Nephron (organoid): ENCODE results near the gene KCTD18.

Source experiments
- H3K27ac Mint-ChIP-seq, 3 experiments: 2 replicates each; pipeline ENCODE4 v1.8.0; 2020; ENCODE audit warnings: mixed read lengths in 3 of 3, mild to moderate bottlenecking in 2 of 3, moderate library complexity in 1 of 3
- H3K27me3 Mint-ChIP-seq: 2 replicates; pipeline ENCODE4 v1.8.0; 2021; ENCODE audit warnings: low read depth, mild to moderate bottlenecking, moderate library complexity, mixed read lengths
- H3K36me3 Mint-ChIP-seq: 2 replicates; pipeline ENCODE4 v1.8.0; 2020; ENCODE audit warnings: low read depth, mixed read lengths
- H3K4me1 Mint-ChIP-seq: 2 replicates; pipeline ENCODE4 v1.8.0; 2020; ENCODE audit warnings: mixed read lengths
- H3K4me3 Mint-ChIP-seq, 3 experiments: 2 replicates each; pipeline ENCODE4 v1.8.0; 2020; ENCODE audit warnings: mild to moderate bottlenecking in 3 of 3, mixed read lengths in 3 of 3, moderate library complexity in 2 of 3
- H3K9me3 Mint-ChIP-seq: 2 replicates; pipeline ENCODE4 v1.8.0; 2020; ENCODE audit warnings: mixed read lengths
- TF ChIP-seq, protein P1 (sequence below), 3 experiments: fragments of 200-600 bp; sonication (generic); IDR thresholded peaks; one replicate each; pipeline ENCODE4 v1.5.0; 2021; ENCODE audit warnings: antibody characterized with exemption in 3 of 3; ENCODE audit not compliant: unreplicated experiment in 3 of 3

KCTD18 gene

DNA sequence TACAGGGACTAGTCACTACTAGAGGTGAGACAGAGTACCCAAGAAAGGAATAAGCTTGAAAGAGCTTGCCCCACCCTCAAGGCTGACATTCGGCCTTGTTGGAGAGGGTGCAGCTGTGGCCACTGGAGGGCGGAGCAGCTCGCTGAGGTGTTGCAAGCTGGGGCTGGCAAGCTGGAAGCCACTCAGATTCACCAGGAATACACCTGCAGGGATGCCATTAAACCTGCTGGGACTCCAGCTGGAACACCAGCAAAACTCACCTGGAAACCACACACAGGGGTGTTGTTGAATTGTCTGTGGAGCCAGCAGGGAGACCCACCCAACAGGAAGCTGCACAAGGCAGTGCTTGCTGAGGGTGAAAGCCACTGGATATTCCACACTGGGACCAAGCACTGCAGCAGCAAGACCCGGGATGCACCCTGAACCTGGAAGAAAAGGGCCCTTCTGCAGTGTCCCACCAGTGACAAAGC, 26.1 kb downstream of the KCTD18 start:
- H3K27ac Mint-ChIP-seq, result peak overlapping the region; percentile 26 to 35 (median 30)
- H3K4me3 Mint-ChIP-seq, result no peak overlapping the region
- TF ChIP-seq, protein P1, sequence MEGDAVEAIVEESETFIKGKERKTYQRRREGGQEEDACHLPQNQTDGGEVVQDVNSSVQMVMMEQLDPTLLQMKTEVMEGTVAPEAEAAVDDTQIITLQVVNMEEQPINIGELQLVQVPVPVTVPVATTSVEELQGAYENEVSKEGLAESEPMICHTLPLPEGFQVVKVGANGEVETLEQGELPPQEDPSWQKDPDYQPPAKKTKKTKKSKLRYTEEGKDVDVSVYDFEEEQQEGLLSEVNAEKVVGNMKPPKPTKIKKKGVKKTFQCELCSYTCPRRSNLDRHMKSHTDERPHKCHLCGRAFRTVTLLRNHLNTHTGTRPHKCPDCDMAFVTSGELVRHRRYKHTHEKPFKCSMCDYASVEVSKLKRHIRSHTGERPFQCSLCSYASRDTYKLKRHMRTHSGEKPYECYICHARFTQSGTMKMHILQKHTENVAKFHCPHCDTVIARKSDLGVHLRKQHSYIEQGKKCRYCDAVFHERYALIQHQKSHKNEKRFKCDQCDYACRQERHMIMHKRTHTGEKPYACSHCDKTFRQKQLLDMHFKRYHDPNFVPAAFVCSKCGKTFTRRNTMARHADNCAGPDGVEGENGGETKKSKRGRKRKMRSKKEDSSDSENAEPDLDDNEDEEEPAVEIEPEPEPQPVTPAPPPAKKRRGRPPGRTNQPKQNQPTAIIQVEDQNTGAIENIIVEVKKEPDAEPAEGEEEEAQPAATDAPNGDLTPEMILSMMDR (IDR thresholded peaks at IDR 0.05; ENCODE audit: unreplicated experiment in 3 of 3), result peak; percentile 41 to 49 (median 47)
- no peaks in the 10 kb centered on the region for H3K27me3 Mint-ChIP-seq
- H3K9me3 Mint-ChIP-seq, result no peaks in the 10 kb centered on the region
- peaks cover 34% of the 10 kb centered on the region for H3K4me1 Mint-ChIP-seq
- peaks cover 9% of the 10 kb centered on the region for H3K36me3 Mint-ChIP-seq

DNA sequence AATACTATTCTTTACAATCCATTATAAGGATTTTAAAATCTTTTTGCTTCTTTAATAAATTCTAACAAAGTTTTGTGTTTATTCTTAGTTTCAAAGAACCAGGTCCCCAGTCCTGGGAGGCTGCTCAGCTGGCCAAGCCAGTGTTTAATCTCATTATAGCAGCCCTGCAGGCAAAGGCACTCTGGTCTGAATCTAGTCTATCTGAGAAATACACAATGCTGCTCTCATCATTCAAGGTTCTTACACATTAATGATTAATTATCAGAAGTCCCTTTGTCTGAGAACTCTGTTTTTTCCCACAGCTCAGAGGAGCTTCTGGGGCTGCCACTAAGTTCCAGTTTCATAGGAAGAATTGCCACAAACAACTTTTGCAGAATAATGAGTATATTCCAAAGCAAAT, 27.7 kb downstream of the KCTD18 start:
- Mint-ChIP-seq H3K4me3 (no peak overlapping the region), H3K27ac (peak overlapping the region in 2 of 3 experiments; percentile 49 to 60), H3K4me1 (peaks cover 34% of the 10 kb centered on the region), H3K27me3 (no peaks in the 10 kb centered on the region), H3K9me3 (no peaks in the 10 kb centered on the region), H3K36me3 (peaks cover 18% of the 10 kb centered on the region)
- TF ChIP-seq, protein P1 (IDR thresholded peaks at IDR 0.05; ENCODE audit: unreplicated experiment in 3 of 3), result no peak

DNA sequence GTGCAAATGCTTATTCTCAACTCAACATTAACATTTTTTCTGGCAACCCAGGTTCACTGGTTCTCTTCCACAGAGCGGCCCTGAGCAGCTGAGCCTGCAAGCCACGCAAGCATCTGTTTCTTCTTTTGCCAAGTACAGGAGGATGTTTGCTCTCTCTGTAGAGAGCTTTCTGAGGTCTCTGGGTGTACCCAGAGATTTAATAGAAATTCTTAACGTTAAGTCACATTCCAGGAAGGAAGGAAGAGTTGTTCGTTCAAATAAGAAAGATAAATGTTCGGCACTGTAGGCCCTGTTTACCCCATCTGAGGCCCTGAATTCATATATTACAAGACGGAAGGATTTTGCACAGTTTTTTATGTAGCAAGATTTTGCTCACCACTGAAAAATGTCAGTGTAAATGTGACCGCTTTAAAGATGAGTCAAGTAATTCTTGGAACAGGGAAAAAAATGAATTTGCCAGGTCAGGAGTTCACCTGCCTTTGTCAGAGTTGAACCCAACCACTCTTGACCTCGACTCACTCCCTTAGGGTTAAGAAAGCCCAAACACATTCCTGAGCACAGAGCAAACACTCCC, 30.1 kb downstream of the KCTD18 start:
- Mint-ChIP-seq H3K27ac (peak overlapping the region in 2 of 3 experiments; percentile 11 to 75), H3K4me3 (no peak overlapping the region), H3K27me3 (no peaks in the 10 kb centered on the region), H3K9me3 (no peaks in the 10 kb centered on the region), H3K36me3 (peaks cover 32% of the 10 kb centered on the region), H3K4me1 (peaks cover 29% of the 10 kb centered on the region)
- TF ChIP-seq, protein P1 (IDR thresholded peaks at IDR 0.05; ENCODE audit: unreplicated experiment in 3 of 3), result no peak

DNA sequence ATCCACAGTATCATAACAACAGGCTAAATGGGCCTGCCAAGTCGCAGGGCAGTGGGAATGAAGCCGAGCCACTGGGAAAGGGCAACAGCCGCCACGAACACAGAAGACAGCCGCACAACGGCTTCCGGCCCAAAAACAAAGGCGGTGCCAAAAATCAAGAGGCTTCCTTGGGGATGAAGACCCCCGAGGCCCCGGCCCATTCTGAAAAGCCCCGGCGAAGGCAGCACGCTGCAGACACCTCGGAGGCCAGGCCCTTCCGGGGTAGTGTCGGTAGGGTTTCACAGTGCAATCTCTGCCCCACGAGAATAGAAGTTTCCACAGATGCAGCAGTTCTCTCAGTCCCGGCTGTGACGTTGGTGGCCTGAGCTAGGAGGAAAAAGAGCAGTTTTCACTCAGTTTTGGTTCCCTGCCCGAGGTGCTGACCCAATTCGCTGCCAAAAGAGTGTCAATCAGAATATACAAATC, 32.2 kb downstream of the KCTD18 start:
- H3K4me3 Mint-ChIP-seq, result no peak overlapping the region
- H3K4me1 Mint-ChIP-seq, result peaks cover 23% of the 10 kb centered on the region
- H3K36me3 Mint-ChIP-seq, result peaks cover 50% of the 10 kb centered on the region
- peak overlapping the region in 1 of 3 experiments; percentile 33 for H3K27ac Mint-ChIP-seq
- H3K9me3 Mint-ChIP-seq, result no peaks in the 10 kb centered on the region
- TF ChIP-seq, protein P1 (IDR thresholded peaks at IDR 0.05; ENCODE audit: unreplicated experiment in 3 of 3), result no peak
- H3K27me3 Mint-ChIP-seq, result no peaks in the 10 kb centered on the region

DNA sequence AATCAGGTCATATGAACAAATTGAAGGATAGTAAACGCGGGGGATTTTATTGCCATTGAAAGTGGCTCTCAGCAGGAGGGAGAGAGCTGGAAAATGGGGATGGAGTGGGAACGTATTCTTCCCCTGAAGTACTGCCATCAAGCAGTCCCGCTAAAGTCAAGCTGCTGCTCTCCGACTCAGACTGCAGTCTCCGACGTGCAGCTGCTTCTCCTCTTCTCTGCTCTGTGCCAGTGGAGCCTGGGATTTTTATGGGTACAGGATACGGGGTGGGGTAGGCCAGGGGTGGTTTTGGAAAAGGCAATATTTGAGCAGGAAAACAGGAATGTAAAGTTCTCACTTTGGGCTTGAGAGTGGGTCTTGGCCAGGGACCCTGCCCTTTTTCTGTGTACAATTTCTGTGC, 33.0 kb downstream of the KCTD18 start:
- H3K9me3 Mint-ChIP-seq, result no peaks in the 10 kb centered on the region
- peaks cover 23% of the 10 kb centered on the region for H3K4me1 Mint-ChIP-seq
- peaks cover 50% of the 10 kb centered on the region for H3K36me3 Mint-ChIP-seq
- H3K4me3 Mint-ChIP-seq, result no peak overlapping the region
- TF ChIP-seq, protein P1 (IDR thresholded peaks at IDR 0.05; ENCODE audit: unreplicated experiment in 3 of 3), result no peak
- H3K27ac Mint-ChIP-seq, result peak overlapping the region in 2 of 3 experiments; percentile 33 to 71
- no peaks in the 10 kb centered on the region for H3K27me3 Mint-ChIP-seq

DNA sequence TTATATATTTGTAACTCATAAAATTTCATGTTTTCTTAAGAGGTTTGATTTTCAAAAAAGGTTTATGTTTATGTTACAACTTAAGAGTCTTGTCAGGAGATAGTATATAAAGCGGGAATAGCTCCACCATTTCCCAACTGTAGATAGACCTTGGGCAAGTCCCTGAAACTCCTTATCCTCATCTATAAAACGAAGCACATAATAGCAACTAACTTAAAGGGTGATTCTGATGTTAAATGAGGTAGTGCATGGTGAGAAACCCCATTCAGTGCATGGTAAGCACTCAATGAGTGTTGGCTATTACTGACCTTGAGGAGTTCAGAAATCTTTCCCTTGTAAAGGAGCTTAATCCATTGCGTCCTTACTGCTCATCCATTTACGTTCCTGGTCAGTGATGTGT, 34.1 kb downstream of the KCTD18 start:
- Mint-ChIP-seq H3K4me1 (peaks cover 21% of the 10 kb centered on the region), H3K27me3 (no peaks in the 10 kb centered on the region), H3K27ac (no peak overlapping the region), H3K9me3 (no peaks in the 10 kb centered on the region), H3K36me3 (peaks cover 56% of the 10 kb centered on the region), H3K4me3 (no peak overlapping the region)
- TF ChIP-seq, protein P1 (IDR thresholded peaks at IDR 0.05; ENCODE audit: unreplicated experiment in 3 of 3), result no peak
